NB4 (cell line): ENCODE measurements around the gene CEBPE.

Source experiments
- POLR2A ChIP-seq: IDR thresholded peaks from 2 replicates; pipeline ENCODE4 v1.6.1; 2011; ENCODE audit warnings: mild to moderate bottlenecking; ENCODE audit not compliant: insufficient read length; ENCODE audit errors: extremely low read depth
- TF ChIP-seq, protein P1 (sequence below): IDR thresholded peaks from one replicate; pipeline ENCODE4 v1.5.1; 2012; ENCODE audit warnings: low read depth, low read length

DNA sequence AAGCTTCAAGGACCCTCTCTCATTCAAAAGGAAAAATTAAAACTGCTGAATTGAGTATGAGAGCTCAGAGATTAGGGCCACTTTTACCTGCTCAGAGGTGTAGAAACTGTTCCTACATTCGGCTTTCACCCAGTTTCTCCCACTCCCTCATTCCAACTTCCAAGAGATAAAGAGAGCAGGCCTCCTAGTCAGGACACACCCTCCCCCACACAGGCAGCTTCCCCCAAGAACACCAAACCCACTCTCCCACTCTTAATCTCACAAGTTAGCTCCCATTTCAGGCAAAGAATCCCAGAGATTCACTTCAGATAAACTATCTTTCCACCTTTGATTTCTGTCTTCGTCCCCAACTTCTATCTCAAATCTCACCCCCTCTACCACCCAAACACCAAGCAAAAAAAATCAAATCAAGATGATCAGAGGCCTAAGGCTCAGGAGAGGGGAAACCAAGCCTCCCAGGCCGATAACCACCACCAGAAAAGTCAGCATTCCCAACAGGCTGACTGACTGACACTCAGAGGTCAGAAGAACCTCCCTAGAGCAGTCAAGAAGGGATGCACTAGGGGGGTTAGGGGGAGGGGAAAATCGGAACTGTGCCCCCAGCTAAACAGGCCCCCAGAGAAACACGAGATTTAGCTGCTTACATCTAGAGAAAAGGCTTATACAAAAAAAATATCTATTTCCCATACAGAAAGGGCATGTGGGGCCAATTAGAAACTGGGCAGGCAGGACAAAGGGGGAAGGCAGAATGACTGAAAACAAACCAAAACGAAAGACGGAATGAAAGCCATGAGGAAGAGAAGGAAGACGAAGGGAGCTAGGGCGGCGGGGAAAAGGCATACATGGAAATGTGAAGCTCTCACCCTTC lies 48.6 kb downstream of the CEBPE start:
- TF ChIP-seq, protein P1, sequence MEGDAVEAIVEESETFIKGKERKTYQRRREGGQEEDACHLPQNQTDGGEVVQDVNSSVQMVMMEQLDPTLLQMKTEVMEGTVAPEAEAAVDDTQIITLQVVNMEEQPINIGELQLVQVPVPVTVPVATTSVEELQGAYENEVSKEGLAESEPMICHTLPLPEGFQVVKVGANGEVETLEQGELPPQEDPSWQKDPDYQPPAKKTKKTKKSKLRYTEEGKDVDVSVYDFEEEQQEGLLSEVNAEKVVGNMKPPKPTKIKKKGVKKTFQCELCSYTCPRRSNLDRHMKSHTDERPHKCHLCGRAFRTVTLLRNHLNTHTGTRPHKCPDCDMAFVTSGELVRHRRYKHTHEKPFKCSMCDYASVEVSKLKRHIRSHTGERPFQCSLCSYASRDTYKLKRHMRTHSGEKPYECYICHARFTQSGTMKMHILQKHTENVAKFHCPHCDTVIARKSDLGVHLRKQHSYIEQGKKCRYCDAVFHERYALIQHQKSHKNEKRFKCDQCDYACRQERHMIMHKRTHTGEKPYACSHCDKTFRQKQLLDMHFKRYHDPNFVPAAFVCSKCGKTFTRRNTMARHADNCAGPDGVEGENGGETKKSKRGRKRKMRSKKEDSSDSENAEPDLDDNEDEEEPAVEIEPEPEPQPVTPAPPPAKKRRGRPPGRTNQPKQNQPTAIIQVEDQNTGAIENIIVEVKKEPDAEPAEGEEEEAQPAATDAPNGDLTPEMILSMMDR: no peak
- TF ChIP-seq POLR2A: no peak
